HS-27A (cell line): ENCODE results near the gene KAZN.

Experiments used
- DNase-seq: peaks from one replicate; pipeline ENCODE4 v3.0.0-alpha.2; 2012; ENCODE audit warnings: low read depth, missing footprints

Gene KAZN

GRCh38 chr1:14647777-14648176, 49.3 kb downstream of the KAZN start:
- no peak for DNase-seq

GRCh38 chr1:14648391-14648790, 49.9 kb downstream of the KAZN start:
- DNase-seq: no peak

GRCh38 chr1:14648896-14649855, 50.7 kb downstream of the KAZN start:
- no peak for DNase-seq

- DNase-seq: no peak
Measured at GRCh38 chr1:14649976-14650375, 51.5 kb downstream of the KAZN start.

- no peak for DNase-seq
Measured at GRCh38 chr1:14650951-14651350, 52.5 kb downstream of the KAZN start.

GRCh38 chr1:14652840-14653239, 54.4 kb downstream of the KAZN start:
- DNase-seq: no peak

- no peak for DNase-seq
Measured at GRCh38 chr1:14653461-14653960, 55.0 kb downstream of the KAZN start.

GRCh38 chr1:14654554-14654953, 56.1 kb downstream of the KAZN start:
- no peak for DNase-seq

- DNase-seq: no peak
Measured at GRCh38 chr1:14655385-14655784, 56.9 kb downstream of the KAZN start.

- no peak for DNase-seq
Measured at GRCh38 chr1:14656384-14656937, 58.0 kb downstream of the KAZN start.

GRCh38 chr1:14658642-14659041, 60.2 kb downstream of the KAZN start:
- no peak for DNase-seq

GRCh38 chr1:14659913-14660312, 61.4 kb downstream of the KAZN start:
- DNase-seq: no peak

GRCh38 chr1:14660801-14661200, 62.3 kb downstream of the KAZN start:
- DNase-seq: no peak

GRCh38 chr1:14661222-14661621, 62.7 kb downstream of the KAZN start:
- DNase-seq: no peak

- no peak for DNase-seq
Measured at GRCh38 chr1:14662116-14662515, 63.6 kb downstream of the KAZN start.

GRCh38 chr1:14663773-14664172, 65.3 kb downstream of the KAZN start:
- DNase-seq: no peak

GRCh38 chr1:14666373-14666772, 67.9 kb downstream of the KAZN start:
- DNase-seq: no peak

GRCh38 chr1:14666962-14667650, 68.6 kb downstream of the KAZN start:
- DNase-seq: no peak

GRCh38 chr1:14667651-14667984, 69.1 kb downstream of the KAZN start:
- DNase-seq: no peak

GRCh38 chr1:14668538-14668937, 70.1 kb downstream of the KAZN start:
- DNase-seq: no peak

GRCh38 chr1:14672005-14672404, 73.5 kb downstream of the KAZN start:
- DNase-seq: no peak

- DNase-seq: no peak
Measured at GRCh38 chr1:14674030-14674429, 75.5 kb downstream of the KAZN start.

- DNase-seq: no peak
Measured at GRCh38 chr1:14676400-14676799, 77.9 kb downstream of the KAZN start.
